Measurements from ENCODE around the gene SLC19A2.

SLC19A2 gene

DNA sequence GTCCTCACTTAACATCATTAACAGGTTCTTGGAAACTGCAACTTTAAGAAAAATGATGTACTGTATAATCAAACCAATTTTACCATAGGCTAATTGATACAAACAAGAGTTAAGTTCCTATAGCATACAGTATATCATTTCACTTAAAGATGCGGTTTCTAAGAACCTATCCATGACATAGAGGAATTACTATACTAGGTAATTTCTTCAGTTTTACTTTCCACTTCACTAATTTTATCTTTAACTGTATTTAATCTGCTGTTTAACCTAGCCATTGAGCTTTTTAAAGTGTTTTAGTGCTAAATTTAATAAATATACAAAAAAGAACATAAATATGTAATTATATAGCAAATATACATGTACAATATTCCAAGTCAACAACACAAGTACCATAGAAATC is 28.3 kb downstream of the SLC19A2 start:
- TF ChIP-seq RAD21 (IDR thresholded peaks at IDR 0.05; ENCODE audit: low read depth) = no peak
- TF ChIP-seq, protein P1, sequence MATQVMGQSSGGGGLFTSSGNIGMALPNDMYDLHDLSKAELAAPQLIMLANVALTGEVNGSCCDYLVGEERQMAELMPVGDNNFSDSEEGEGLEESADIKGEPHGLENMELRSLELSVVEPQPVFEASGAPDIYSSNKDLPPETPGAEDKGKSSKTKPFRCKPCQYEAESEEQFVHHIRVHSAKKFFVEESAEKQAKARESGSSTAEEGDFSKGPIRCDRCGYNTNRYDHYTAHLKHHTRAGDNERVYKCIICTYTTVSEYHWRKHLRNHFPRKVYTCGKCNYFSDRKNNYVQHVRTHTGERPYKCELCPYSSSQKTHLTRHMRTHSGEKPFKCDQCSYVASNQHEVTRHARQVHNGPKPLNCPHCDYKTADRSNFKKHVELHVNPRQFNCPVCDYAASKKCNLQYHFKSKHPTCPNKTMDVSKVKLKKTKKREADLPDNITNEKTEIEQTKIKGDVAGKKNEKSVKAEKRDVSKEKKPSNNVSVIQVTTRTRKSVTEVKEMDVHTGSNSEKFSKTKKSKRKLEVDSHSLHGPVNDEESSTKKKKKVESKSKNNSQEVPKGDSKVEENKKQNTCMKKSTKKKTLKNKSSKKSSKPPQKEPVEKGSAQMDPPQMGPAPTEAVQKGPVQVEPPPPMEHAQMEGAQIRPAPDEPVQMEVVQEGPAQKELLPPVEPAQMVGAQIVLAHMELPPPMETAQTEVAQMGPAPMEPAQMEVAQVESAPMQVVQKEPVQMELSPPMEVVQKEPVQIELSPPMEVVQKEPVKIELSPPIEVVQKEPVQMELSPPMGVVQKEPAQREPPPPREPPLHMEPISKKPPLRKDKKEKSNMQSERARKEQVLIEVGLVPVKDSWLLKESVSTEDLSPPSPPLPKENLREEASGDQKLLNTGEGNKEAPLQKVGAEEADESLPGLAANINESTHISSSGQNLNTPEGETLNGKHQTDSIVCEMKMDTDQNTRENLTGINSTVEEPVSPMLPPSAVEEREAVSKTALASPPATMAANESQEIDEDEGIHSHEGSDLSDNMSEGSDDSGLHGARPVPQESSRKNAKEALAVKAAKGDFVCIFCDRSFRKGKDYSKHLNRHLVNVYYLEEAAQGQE (IDR thresholded peaks at IDR 0.05; ENCODE audit: low read depth) = no peak
- TF ChIP-seq EP300 (IDR thresholded peaks at IDR 0.05; ENCODE audit: borderline replicate concordance) = no peak
- TF ChIP-seq NFIC (IDR thresholded peaks at IDR 0.05) = no peak
- no peak for TF ChIP-seq ZBTB7A (IDR thresholded peaks at IDR 0.05; ENCODE audit: low read depth)
- TF ChIP-seq CEBPB (IDR thresholded peaks at IDR 0.05) = no peak
- no peak for TF ChIP-seq CREB1 (IDR thresholded peaks at IDR 0.05; ENCODE audit: low read depth)
- no peak for TF ChIP-seq FOXM1 (IDR thresholded peaks at IDR 0.05; ENCODE audit: borderline replicate concordance, low read depth)
- TF ChIP-seq EGR1 (IDR thresholded peaks at IDR 0.05) = no peak
- no peak for TF ChIP-seq TAF1 (IDR thresholded peaks at IDR 0.05; ENCODE audit: low read depth)
- TF ChIP-seq, protein P2, sequence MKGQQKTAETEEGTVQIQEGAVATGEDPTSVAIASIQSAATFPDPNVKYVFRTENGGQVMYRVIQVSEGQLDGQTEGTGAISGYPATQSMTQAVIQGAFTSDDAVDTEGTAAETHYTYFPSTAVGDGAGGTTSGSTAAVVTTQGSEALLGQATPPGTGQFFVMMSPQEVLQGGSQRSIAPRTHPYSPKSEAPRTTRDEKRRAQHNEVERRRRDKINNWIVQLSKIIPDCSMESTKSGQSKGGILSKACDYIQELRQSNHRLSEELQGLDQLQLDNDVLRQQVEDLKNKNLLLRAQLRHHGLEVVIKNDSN (IDR thresholded peaks at IDR 0.05) = no peak
- TF ChIP-seq, protein P3, sequence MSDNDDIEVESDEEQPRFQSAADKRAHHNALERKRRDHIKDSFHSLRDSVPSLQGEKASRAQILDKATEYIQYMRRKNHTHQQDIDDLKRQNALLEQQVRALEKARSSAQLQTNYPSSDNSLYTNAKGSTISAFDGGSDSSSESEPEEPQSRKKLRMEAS (IDR thresholded peaks at IDR 0.05) = no peak
- no peak for TF ChIP-seq YY1 (IDR thresholded peaks at IDR 0.05; ENCODE audit: low read depth)
- no peak for TF ChIP-seq TCF12 (IDR thresholded peaks at IDR 0.05; ENCODE audit: low read depth)
- TF ChIP-seq TEAD4 (IDR thresholded peaks at IDR 0.05) = no peak

DNA sequence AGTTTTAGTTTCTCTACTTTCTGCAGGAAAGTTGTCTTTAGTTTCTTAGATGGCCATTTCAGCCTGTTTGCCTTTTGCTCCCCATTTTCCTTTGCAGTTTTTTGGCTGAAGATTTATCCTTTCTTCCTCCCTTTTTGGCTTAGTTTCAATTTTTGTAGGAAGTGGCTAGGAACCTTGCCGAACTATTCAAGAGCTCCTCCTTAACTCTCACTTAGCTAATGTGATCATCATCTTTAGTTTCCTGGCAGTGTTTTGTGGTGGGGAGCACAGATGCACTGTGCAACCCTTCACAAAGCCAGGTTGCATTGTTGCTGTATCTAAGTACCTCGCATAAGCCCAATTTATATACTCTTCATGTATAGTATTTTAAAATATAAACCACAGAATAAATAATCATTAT is 29.7 kb downstream of the SLC19A2 start:
- TF ChIP-seq, protein P2 (IDR thresholded peaks at IDR 0.05) = no peak
- no peak for TF ChIP-seq RAD21 (IDR thresholded peaks at IDR 0.05; ENCODE audit: low read depth)
- TF ChIP-seq, protein P1 (IDR thresholded peaks at IDR 0.05; ENCODE audit: low read depth) = no peak
- TF ChIP-seq EGR1 (IDR thresholded peaks at IDR 0.05) = no peak
- TF ChIP-seq TAF1 (IDR thresholded peaks at IDR 0.05; ENCODE audit: low read depth) = no peak

DNA sequence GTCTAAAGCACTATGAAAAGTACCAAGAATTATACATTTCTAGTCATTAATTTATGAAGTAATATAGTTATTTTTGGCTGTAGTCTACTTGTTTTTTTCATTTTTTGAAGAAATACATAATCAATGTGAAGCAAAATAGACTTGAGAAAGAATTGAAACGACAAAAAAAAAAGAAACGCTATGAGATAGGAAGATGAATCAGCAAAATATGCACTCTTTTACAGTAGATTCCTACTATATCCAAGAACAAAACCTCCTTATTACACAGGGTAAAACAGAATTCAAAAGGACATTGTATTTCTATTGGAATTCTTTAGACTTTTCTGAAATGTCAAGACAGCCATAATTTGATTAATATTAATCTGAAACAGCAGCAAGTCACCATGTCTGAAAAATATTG is 32.8 kb downstream of the SLC19A2 start:
- TF ChIP-seq, protein P1 (IDR thresholded peaks at IDR 0.05; ENCODE audit: low read depth) = no peak
- no peak for TF ChIP-seq TAF1 (IDR thresholded peaks at IDR 0.05; ENCODE audit: low read depth)
- TF ChIP-seq, protein P2 (IDR thresholded peaks at IDR 0.05) = no peak
- no peak for TF ChIP-seq NFIC (IDR thresholded peaks at IDR 0.05)
- no peak for TF ChIP-seq ZBTB7A (IDR thresholded peaks at IDR 0.05; ENCODE audit: low read depth)
- no peak for TF ChIP-seq FOXM1 (IDR thresholded peaks at IDR 0.05; ENCODE audit: borderline replicate concordance, low read depth)
- no peak for TF ChIP-seq YY1 (IDR thresholded peaks at IDR 0.05; ENCODE audit: low read depth)
- no peak for TF ChIP-seq CEBPB (IDR thresholded peaks at IDR 0.05)
- TF ChIP-seq TEAD4 (IDR thresholded peaks at IDR 0.05) = no peak
- no peak for TF ChIP-seq CREB1 (IDR thresholded peaks at IDR 0.05; ENCODE audit: low read depth)
- TF ChIP-seq EP300 (IDR thresholded peaks at IDR 0.05; ENCODE audit: borderline replicate concordance) = no peak
- no peak for TF ChIP-seq RAD21 (IDR thresholded peaks at IDR 0.05; ENCODE audit: low read depth)
- no peak for TF ChIP-seq EGR1 (IDR thresholded peaks at IDR 0.05)
- no peak for TF ChIP-seq TCF12 (IDR thresholded peaks at IDR 0.05; ENCODE audit: low read depth)
- TF ChIP-seq, protein P3 (IDR thresholded peaks at IDR 0.05) = no peak

DNA sequence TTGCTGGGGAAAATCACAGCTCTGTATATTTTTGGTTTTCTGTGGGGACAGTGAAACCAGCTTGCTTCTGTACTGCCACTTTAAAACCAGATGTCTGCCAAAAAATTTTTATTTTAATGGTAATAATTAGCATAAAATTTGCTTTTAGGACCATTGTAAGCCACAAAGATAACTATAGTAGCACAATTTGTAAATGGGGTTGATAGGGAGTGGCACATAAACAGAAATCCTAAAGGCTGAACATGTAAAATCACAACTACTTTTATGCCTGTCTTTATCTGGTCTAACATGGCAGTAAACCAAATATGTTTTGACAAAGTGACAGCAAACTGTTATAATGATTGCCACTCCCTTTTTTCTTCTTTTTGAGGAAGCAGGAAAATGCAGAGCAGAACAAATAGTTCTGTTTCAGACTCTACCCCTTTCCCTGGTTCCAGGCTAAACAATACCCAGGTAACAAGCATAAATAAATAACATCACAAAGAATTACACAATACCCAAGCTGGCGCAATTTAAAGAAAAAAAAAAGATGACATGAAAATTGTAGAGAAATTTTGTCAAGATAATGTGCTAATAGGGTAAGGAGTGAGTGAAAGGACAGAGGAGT is 34.4 kb downstream of the SLC19A2 start:
- TF ChIP-seq CEBPB (IDR thresholded peaks at IDR 0.05) (no peak), RAD21 (IDR thresholded peaks at IDR 0.05; ENCODE audit: low read depth) (no peak), TCF12 (IDR thresholded peaks at IDR 0.05; ENCODE audit: low read depth) (no peak), TEAD4 (IDR thresholded peaks at IDR 0.05) (no peak)
